GM19397 (cell line): ENCODE measurements around the gene CCR5AS.
"Not testable (repeated sequence)": the region's sequence is repeated elsewhere in the genome, so short reads cannot be mapped to it uniquely, and the experiment has no call there.

Experiments
- ATAC-seq: cut with Tn5 transposase; IDR thresholded peaks from one replicate; pipeline ENCODE4 v1.9.1; 2021; ENCODE audit warnings: mild to moderate bottlenecking, moderate library complexity; ENCODE audit not compliant: unreplicated experiment

Gene CCR5AS

DNA sequence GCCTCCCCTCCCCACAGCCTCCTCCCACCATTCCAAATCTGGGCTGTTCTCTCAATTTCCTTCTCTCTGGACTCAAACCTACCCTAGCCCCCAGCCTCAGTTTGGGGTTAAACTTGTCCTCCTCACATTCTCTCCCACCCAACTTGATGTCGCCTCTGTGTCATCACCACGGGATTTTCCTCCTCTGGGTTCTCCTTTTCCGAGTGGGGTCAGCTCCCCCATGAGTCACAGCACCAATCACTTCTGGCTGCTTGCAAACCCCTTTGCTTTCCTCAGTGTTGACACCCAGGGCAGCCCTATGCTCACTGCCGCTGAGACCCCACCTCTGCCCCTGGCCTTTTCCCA is 451 bp downstream of the CCR5AS start:
- no peak for ATAC-seq

- no peak for ATAC-seq
Observed at GRCh38 chr3:46405301-46406019, 1.4 kb downstream of the CCR5AS start.

- not testable (repeated sequence) for ATAC-seq
Observed at GRCh38 chr3:46402902-46403301, 4.0 kb downstream of the CCR5AS start.

DNA sequence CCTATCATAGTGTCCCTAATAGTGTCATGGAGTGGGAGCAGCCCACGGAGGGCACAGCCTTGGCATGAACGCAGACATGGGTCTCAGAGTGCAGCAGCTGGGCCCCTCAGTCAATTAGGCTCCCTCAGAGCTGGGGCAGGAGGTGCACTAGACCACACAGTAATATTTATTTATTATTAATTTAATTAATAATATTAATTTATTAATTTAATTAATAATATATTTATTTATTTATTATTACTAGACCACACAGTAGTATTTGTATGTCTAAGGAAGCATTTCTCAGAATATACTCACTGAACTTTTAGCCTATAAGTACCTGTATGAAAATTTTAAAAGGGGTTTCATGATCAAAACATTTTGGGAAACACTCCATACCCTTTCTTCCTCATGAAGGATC is 5.3 kb downstream of the CCR5AS start:
- no peak for ATAC-seq

GRCh38 chr3:46400846-46401245 is 6.0 kb downstream of the CCR5AS start:
- ATAC-seq = no peak

- ATAC-seq = no peak
Observed at GRCh38 chr3:46400000-46400734, 6.7 kb downstream of the CCR5AS start.

DNA sequence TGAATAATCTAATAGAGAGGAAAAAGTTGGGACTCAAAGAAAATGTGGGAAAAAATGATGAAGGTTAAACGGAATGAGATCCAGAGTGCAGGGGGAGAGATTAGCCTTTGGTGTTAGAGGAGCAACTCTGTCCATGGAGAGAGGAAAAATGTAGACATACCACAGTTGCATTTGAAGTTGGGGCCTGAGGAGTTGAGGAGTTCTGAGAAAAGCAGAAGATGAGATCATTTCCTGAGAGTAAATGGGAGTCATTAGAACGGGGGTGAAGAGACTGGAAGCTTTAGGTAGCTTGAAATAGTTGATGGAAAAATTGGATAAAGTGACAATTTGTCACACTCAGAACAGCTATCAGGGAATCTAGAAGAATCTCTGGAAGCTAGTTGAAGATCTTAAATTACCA is 7.3 kb downstream of the CCR5AS start:
- ATAC-seq = no peak

- no peak for ATAC-seq
Observed at GRCh38 chr3:46399098-46399497, 7.8 kb downstream of the CCR5AS start.

- no peak for ATAC-seq
Observed at GRCh38 chr3:46398186-46398955, 8.5 kb downstream of the CCR5AS start.

GRCh38 chr3:46397111-46397510 is 9.8 kb downstream of the CCR5AS start:
- no peak for ATAC-seq

DNA sequence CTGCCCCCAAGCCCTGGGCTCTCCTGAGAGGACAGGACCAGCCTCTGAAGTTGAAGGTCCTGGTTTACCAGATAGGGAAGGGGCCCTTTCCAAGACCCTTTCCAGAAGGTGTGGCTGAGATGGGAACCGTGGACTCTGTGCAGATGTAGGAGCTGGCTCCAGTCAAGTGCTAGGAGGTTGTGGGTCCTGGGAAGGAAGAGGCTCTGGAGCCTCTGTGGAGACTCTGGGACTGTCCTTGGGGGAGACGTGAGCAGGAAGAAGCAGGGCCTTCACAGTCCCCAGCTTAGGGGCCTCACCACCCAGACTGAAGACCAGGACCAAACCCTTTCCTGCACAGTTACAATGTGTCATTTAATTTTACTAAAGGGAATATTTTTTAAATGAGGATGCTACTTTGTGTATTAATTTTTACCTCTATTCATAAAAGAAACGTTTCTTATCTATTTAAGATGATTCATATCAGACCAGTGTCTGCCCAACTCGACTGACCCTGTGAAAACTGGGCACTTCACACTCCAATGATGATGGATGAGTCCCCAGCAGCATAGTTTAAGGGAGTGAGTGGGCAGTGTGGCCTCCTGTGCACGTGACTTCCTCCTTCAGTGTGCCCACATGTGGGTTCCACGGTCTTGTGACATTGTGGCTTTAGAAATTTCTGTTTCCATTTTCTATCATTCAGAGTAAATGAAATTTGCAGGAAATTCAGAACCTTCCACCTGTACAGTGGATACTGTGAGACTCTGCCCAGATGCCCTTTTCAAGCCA is 10.9 kb downstream of the CCR5AS start:
- ATAC-seq = no peak

- ATAC-seq = no peak
Observed at GRCh38 chr3:46395210-46395661, 11.6 kb downstream of the CCR5AS start.

DNA sequence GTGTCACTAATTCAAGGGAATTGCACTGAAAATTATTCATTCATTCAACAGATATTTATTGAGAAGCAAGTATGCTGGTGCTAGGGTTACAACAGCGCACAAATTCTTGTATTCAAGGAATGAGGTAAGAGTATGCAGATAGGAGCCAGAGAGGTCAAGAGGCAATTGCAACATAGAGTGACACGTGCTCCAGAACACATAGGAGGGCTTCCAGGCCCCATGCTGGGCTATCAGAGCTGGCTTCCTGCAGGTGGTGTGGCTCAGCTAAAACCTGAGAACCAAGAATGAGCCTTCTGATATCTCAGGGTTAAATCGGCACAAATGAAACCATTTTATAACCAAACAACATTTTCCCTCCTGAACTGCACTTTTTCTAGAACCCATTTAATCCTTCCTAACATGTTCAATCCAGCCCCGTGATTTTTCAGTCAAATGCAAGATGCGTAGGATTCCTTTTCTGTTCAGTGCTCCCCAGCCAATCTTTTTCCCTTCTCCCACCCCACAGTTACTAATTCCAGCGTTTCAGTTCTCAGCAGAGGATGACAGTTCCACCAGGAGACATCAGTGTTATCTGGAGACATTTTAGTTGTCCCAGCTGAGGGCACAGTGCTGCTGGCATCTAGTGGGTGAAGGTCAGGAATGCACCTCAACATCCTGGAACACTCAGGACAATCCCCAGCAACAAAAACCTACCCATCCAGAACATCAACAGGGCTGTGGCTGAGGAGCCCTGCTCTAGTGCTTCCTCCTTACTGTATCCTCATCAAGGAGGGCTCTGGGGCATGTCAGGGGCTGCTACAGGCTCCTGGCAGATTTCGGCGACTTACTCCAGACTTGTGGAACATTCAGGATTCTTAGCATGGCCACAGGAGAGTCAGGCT is 13.1 kb downstream of the CCR5AS start:
- ATAC-seq = no peak

- no peak for ATAC-seq
Observed at GRCh38 chr3:46393011-46393410, 13.9 kb downstream of the CCR5AS start.

GRCh38 chr3:46391526-46391925 is 15.3 kb downstream of the CCR5AS start:
- ATAC-seq = not testable (repeated sequence)

- ATAC-seq = no peak
Observed at GRCh38 chr3:46389306-46389705, 17.6 kb downstream of the CCR5AS start.

DNA sequence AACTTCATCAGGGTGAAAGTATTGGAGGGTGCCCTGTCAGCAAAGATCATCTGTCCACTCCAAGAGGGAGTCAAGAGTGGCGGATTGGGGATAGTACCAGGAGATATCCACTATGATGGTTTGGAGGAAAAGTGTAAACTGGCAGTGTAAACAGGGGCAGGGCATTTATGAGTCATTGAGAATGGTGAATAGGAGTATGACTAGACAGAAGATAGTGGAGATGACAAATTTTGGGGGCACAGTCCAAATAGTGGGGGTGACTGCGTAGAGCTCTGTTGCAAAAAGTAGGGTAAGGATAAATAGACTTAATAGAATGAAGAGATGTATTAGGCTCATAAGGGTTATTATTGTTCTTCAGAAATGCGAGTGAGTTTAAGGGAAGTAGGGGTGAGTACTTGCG is 18.0 kb downstream of the CCR5AS start:
- ATAC-seq = not testable (repeated sequence)

DNA sequence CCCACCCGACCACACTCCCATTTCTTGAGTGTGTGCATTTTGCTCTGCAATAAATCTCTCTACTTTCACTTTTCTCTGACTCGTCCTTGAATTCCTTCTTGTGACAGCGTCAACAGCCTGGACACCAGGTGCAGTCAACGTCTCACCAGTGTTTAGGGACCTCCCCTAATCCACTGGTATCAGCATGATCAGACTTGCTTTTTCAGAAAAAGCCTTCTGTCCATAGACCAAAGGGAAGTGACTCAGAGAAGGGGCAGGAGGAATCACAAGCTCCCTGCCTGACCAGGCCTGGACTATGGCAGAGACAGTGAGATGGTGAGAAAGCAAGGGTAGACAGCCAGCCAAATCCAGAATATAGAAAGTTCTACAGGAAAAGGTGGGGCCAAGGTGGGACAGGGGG is 20.7 kb downstream of the CCR5AS start:
- no peak for ATAC-seq

DNA sequence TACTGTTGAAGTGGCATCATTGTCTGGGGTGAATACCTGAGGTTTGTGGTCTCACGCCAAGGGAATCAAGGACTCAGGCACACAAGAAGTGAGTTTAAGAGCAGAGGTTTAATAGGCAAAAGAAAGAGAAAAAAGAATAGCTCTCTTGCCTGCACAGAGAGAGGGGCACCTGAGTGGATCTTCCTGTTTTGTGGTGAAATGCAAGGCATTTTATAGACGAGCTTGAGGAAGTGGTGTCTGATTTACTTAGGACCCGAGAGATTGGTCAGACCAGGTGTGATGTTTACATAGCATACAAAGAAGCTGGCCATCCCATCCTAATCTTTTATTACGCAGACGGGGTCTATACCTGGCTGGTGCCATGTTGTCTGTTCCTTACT is 22.9 kb downstream of the CCR5AS start:
- no peak for ATAC-seq
